ENCODE results near the gene GABBR2.
"Not testable (repeated sequence)": the region's sequence is repeated elsewhere in the genome, so short reads cannot be mapped to it uniquely, and the experiment has no call there.

GABBR2 gene

DNA sequence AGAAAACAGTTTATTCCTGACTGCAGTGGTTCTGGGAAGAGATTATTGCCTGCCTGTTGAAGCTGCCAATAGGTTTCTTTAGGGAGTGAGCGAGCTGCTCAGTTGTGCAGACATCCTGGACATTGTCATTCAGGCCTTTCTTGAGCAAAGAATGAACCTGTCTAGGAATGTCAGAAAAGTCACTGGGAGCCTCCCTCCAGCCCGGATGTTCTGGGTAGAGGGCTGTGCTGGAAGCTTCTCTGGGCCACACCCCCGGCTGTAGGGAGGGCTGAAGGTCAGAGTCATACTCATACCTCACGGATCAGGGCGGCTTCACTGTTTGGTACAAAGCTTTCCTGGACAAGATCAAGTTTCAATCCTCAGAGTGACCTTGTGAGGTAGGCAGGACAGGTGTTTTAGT is 419.9 kb downstream of the GABBR2 start:
- Mint-ChIP-seq H3K4me3 (no peak overlapping the region), H3K4me1 (peaks cover 8% of the 10 kb centered on the region), H3K27me3 (ENCODE audit: low read depth, poor library complexity) (peaks cover 3% of the 10 kb centered on the region), H3K27ac (no peak overlapping the region), H3K36me3 (ENCODE audit: low read depth) (no peaks in the 10 kb centered on the region), H3K9me3 (no peaks in the 10 kb centered on the region)
- DNase-seq: no peak
- TF ChIP-seq, protein P1, sequence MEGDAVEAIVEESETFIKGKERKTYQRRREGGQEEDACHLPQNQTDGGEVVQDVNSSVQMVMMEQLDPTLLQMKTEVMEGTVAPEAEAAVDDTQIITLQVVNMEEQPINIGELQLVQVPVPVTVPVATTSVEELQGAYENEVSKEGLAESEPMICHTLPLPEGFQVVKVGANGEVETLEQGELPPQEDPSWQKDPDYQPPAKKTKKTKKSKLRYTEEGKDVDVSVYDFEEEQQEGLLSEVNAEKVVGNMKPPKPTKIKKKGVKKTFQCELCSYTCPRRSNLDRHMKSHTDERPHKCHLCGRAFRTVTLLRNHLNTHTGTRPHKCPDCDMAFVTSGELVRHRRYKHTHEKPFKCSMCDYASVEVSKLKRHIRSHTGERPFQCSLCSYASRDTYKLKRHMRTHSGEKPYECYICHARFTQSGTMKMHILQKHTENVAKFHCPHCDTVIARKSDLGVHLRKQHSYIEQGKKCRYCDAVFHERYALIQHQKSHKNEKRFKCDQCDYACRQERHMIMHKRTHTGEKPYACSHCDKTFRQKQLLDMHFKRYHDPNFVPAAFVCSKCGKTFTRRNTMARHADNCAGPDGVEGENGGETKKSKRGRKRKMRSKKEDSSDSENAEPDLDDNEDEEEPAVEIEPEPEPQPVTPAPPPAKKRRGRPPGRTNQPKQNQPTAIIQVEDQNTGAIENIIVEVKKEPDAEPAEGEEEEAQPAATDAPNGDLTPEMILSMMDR (IDR thresholded peaks at IDR 0.05): no peak

DNA sequence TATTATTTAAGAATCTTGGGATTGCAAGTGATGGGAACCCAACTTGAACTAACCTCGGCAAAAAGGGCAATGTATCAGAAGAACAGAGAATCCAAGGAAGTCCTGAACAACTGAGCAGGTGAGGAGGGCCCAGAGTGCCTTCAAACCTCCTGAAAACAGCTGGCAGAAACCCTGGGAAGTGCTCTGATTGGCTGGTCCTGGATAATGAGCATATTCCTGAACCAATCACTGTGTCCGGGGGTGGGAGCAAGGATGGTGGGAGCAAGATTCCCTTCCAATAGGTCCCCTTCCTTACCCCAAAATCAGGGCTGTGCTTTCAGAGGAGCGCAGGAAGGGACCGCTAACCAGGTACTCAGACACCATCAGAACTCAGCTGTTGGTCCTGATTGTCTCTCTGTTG is 421.4 kb downstream of the GABBR2 start:
- no peak overlapping the region for H3K27ac Mint-ChIP-seq
- TF ChIP-seq, protein P1 (IDR thresholded peaks at IDR 0.05): no peak
- H3K4me1 Mint-ChIP-seq: peaks cover 8% of the 10 kb centered on the region
- peaks cover 7% of the 10 kb centered on the region for H3K27me3 Mint-ChIP-seq (ENCODE audit: low read depth, poor library complexity)
- H3K4me3 Mint-ChIP-seq: no peak overlapping the region
- no peaks in the 10 kb centered on the region for H3K36me3 Mint-ChIP-seq (ENCODE audit: low read depth)
- no peaks in the 10 kb centered on the region for H3K9me3 Mint-ChIP-seq
- DNase-seq: no peak

DNA sequence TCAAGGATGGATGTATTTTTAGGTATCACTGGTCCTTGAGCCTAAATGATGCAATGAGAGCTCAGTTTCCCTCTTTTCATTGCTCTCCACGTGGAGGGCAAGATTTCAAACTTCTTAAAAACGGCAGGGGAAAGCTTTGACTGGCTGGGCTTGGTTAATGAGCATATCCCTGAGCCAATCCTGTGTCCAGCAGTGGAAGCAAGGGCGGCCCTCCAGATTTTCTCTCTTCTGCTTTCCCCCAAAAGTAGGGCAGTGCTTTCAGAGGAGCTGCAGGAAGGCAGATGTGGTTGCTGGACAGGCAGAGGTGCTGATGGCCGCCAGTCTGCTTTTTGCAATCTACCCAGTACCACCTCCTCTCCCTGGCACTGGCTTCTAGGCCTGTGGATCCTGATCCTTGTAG is 423.3 kb downstream of the GABBR2 start:
- TF ChIP-seq, protein P1 (IDR thresholded peaks at IDR 0.05): no peak
- H3K9me3 Mint-ChIP-seq: no peaks in the 10 kb centered on the region
- H3K4me1 Mint-ChIP-seq: peaks cover 8% of the 10 kb centered on the region
- H3K36me3 Mint-ChIP-seq (ENCODE audit: low read depth): no peaks in the 10 kb centered on the region
- H3K4me3 Mint-ChIP-seq: no peak overlapping the region
- no peak overlapping the region for H3K27ac Mint-ChIP-seq
- DNase-seq: no peak
- peaks cover 8% of the 10 kb centered on the region for H3K27me3 Mint-ChIP-seq (ENCODE audit: low read depth, poor library complexity)

DNA sequence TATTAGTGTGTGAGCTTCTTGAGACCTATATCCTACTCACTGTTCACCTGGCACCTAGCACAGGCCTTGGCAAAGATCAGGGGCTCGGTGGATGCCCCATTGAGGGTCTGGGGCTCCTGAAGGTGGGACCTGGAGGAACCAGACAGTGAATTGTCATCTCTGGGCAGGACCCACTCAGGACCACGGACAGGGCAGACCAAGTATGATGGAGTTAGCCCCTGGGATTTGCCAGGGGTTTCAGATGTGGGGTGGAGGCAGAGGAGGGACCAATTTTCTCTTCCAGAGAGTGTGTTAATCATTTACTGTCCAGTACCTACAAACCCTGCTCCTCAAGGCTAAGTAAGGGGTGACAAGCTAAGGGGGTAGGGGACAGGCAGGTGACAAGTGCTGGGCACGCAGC is 424.0 kb downstream of the GABBR2 start:
- no peak overlapping the region for H3K4me3 Mint-ChIP-seq
- peaks cover 12% of the 10 kb centered on the region for H3K27me3 Mint-ChIP-seq (ENCODE audit: low read depth, poor library complexity)
- peaks cover 8% of the 10 kb centered on the region for H3K4me1 Mint-ChIP-seq
- no peaks in the 10 kb centered on the region for H3K36me3 Mint-ChIP-seq (ENCODE audit: low read depth)
- TF ChIP-seq, protein P1 (IDR thresholded peaks at IDR 0.05): no peak
- H3K9me3 Mint-ChIP-seq: no peaks in the 10 kb centered on the region
- H3K27ac Mint-ChIP-seq: no peak overlapping the region
- peak; percentile 14 for DNase-seq

DNA sequence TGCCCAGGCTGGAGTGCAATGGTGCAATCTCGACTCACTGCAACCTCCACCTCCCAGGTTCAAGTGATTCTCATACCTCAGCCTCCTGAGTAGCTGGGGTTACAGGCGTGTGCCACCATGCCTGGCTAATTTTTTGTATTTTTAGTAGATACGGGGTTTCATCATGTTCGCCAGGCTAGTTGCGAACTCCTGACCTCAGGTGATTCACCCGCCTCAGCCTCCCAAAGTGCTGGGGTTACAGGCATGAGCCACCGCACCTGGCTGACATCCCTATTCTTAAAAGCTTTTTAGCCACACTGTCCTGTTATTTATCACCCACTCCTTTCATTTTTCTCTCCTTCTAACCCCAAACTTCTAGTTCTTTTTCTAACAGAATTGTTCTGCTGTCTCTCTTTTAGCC is 425.6 kb downstream of the GABBR2 start:
- DNase-seq; H3K4me1 Mint-ChIP-seq; H3K4me3 Mint-ChIP-seq; H3K9me3 Mint-ChIP-seq; H3K36me3 Mint-ChIP-seq (ENCODE audit: low read depth); H3K27ac Mint-ChIP-seq: not testable (repeated sequence)
- H3K27me3 Mint-ChIP-seq (ENCODE audit: low read depth, poor library complexity): peaks cover 20% of the 10 kb centered on the region

DNA sequence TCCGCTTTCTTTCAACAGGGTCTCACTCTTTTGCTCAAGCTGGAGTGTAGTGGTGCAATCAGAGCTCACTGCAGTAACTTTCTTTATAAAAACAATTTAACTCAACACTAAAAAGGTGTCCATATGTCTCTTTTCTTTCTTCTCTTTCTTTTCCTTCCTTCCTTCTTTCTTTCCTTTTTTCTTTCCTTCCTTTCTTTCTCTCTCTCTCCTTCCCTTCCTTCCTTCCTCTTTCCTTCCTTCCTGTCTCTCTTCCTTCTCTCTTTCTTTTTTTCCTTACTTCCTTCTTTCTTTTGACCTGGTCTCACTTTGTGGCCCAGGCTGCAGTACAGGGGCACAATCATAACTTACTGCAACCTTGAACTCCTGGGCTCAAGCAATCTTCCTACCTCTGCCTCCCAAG is 427.5 kb downstream of the GABBR2 start:
- Mint-ChIP-seq H3K27ac (no peak overlapping the region), H3K27me3 (ENCODE audit: low read depth, poor library complexity) (peaks cover 28% of the 10 kb centered on the region), H3K4me1 (no peaks in the 10 kb centered on the region), H3K4me3 (no peak overlapping the region), H3K9me3 (no peaks in the 10 kb centered on the region), H3K36me3 (ENCODE audit: low read depth) (no peaks in the 10 kb centered on the region)
- TF ChIP-seq, protein P1 (IDR thresholded peaks at IDR 0.05): no peak
- no peak for DNase-seq

Measured in nephron progenitor cell (in vitro differentiated cells).